ENCODE data around the gene NOX5.

The NOX5 gene

DNA sequence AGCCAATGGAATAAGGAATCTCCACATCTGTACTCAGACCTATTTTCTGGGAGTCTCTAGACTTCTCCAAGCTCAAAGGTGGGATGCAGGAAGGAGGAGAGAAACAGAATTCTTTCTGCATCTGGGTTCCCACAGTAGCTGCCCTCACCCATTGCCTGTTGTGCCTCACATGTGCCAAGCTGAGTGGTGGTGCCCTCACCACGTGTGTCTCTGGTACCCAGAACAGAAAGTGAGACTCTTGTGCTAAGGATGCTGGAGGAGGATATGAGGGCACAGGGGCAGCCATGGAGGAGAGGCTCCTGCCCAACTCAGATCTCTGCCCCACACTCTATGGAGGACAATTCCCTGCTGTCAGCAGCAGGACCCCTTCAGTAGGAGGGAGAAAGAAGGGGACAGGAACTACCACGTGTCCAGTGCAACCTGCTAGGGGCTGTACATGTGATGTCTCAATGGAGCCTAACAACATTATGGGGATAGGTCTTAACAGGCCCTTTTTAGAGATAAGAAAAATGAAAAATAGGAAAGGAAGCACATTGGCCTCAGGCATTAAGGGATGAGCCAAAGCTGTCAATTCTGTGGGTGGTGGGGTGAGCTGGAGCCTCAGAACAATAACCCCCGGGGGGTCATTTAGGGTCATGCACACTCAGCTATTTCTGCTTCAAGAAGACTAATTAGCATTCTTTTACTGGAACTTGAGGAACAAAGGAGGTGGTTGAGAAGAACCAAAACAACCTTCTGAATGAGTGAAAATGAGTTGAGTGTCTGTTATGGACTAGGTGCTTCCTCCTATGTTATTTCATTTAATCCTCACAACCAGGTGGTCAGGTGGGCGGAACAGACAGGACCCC, 16.3 kb upstream of the NOX5 start:
- ChIA-PET CTCF (no interaction called here), POLR2A (no interaction called here)
- TF ChIP-seq ELF4 (IDR thresholded peaks at IDR 0.05) (no peak), HDGF (IDR thresholded peaks at IDR 0.05; ENCODE audit: borderline replicate concordance) (no peak), SUZ12 (IDR thresholded peaks at IDR 0.05) (no peak), ZNF384 (IDR thresholded peaks at IDR 0.05) (no peak), CTBP1 (IDR thresholded peaks at IDR 0.05; ENCODE audit: borderline replicate concordance) (no peak), SP1 (IDR thresholded peaks at IDR 0.05) (no peak), FOXA1 (IDR thresholded peaks at IDR 0.05) (no peak), FOXM1 (IDR thresholded peaks at IDR 0.05; ENCODE audit: borderline replicate concordance) (no peak), ARNT (IDR thresholded peaks at IDR 0.05) (no peak), FOXK2 (IDR thresholded peaks at IDR 0.05) (no peak), L3MBTL2 (conservative IDR thresholded peaks at IDR 0.05) (no peak), NFRKB (IDR thresholded peaks at IDR 0.05) (no peak), TARDBP (IDR thresholded peaks at IDR 0.05) (no peak), LEF1 (IDR thresholded peaks at IDR 0.05; ENCODE audit: borderline replicate concordance) (no peak), BHLHE40 (IDR thresholded peaks at IDR 0.05; ENCODE audit: borderline replicate concordance) (no peak)
- TF ChIP-seq, protein P1, sequence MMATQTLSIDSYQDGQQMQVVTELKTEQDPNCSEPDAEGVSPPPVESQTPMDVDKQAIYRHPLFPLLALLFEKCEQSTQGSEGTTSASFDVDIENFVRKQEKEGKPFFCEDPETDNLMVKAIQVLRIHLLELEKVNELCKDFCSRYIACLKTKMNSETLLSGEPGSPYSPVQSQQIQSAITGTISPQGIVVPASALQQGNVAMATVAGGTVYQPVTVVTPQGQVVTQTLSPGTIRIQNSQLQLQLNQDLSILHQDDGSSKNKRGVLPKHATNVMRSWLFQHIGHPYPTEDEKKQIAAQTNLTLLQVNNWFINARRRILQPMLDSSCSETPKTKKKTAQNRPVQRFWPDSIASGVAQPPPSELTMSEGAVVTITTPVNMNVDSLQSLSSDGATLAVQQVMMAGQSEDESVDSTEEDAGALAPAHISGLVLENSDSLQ (IDR thresholded peaks at IDR 0.05): no peak
- no peak for DNase-seq (ENCODE audit: extremely low spot score)

DNA sequence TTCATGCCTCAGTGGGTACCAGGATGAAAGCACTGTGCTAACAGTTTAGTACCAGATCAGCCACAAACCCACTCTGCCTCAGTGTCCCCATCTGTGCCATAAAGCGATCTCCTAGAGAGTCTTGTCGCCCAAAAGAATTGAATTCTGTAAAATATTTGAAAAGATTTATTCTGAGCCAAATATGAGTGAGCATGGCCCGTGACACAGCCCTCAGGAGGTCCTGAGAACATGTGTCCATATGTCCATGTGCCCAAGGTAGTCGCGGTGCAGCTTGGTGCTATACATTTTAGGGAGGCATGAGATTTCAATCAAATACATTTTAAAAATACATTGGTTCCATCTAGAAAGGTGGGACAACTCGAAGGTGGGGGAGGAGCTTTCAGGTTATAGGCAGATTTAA, 15.4 kb upstream of the NOX5 start:
- CTCF ChIA-PET: no interaction called here
- no peak for DNase-seq (ENCODE audit: extremely low spot score)
- POLR2A ChIA-PET: no interaction called here
- TF ChIP-seq NFRKB (IDR thresholded peaks at IDR 0.05) (no peak), BHLHE40 (IDR thresholded peaks at IDR 0.05; ENCODE audit: borderline replicate concordance) (no peak), FOXA1 (IDR thresholded peaks at IDR 0.05) (no peak), FOXK2 (IDR thresholded peaks at IDR 0.05) (no peak), TARDBP (IDR thresholded peaks at IDR 0.05) (no peak), ELF4 (IDR thresholded peaks at IDR 0.05) (no peak), SP1 (IDR thresholded peaks at IDR 0.05) (no peak), ZNF384 (IDR thresholded peaks at IDR 0.05) (no peak), L3MBTL2 (conservative IDR thresholded peaks at IDR 0.05) (no peak), LEF1 (IDR thresholded peaks at IDR 0.05; ENCODE audit: borderline replicate concordance) (no peak), ARNT (IDR thresholded peaks at IDR 0.05) (no peak), FOXM1 (IDR thresholded peaks at IDR 0.05; ENCODE audit: borderline replicate concordance) (no peak), HDGF (IDR thresholded peaks at IDR 0.05; ENCODE audit: borderline replicate concordance) (no peak)
- TF ChIP-seq, protein P1 (IDR thresholded peaks at IDR 0.05): no peak

DNA sequence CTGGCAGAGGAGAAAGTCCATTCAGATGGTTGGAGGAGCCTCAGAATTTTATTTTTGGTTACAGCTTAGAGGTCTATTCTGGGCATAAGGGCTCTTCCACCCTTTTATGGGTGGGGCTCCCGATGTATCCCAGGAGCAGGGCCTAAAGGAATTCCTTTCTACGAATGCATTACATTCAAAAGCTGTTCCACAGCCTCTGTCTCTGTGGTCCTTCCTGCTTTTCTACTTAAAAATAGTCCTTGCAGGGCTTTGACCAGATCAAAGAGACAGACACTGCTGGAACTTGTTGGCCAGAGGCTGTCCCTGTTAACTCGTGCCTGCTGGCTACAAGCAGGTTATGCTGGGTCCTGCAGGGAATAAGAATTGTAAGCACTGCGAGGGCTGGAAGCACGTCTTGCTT, 14.4 kb upstream of the NOX5 start:
- POLR2A ChIA-PET: no interaction called here

DNA sequence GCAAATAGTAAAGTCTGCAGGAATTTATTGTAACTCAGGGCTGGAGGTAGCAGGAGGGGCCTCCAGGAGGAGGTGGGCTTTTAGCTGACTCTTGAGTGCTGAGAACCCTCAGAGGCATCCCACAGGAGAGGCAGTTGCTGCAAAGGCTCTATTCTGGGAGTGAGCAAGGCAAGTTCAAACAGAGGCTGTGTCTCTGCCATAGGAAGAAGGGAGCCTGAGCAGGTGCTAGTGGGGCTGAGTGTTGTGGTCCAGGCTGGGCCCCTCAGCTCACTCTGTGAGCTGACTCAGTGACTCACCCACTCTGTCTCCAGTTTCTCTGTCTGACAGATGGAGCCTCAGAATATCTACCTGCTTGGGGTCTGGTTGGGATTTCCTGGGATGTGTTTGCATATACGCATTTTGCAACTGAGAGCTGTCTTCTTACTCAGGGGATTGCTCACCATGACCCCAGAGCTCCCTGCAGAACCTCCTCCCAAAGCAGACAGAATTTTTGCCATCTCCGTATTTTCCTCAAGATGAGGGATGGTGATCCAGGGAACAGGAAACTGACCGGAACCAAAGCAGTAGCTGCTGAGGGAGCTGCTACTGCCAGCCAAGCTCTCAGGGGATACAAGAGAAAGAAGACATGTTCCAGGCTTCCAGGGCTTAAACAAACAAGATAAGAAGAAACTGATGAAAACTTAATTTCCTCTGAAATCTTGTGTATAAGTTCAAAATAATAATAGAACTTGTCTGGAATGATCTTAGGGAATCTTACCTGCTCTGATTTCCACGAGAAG, 13.6 kb upstream of the NOX5 start:
- TF ChIP-seq TARDBP (IDR thresholded peaks at IDR 0.05): no peak
- TF ChIP-seq ARNT (IDR thresholded peaks at IDR 0.05): no peak
- TF ChIP-seq SUZ12 (IDR thresholded peaks at IDR 0.05): no peak
- no peak for TF ChIP-seq BHLHE40 (IDR thresholded peaks at IDR 0.05; ENCODE audit: borderline replicate concordance)
- TF ChIP-seq ELF4 (IDR thresholded peaks at IDR 0.05): no peak
- no peak for TF ChIP-seq FOXK2 (IDR thresholded peaks at IDR 0.05)
- TF ChIP-seq FOXM1 (IDR thresholded peaks at IDR 0.05; ENCODE audit: borderline replicate concordance): no peak
- TF ChIP-seq, protein P1 (IDR thresholded peaks at IDR 0.05): no peak
- TF ChIP-seq HDGF (IDR thresholded peaks at IDR 0.05; ENCODE audit: borderline replicate concordance): no peak
- no peak for TF ChIP-seq ZNF384 (IDR thresholded peaks at IDR 0.05)
- TF ChIP-seq SP1 (IDR thresholded peaks at IDR 0.05): no peak
- no peak for TF ChIP-seq L3MBTL2 (conservative IDR thresholded peaks at IDR 0.05)
- no peak for TF ChIP-seq CTBP1 (IDR thresholded peaks at IDR 0.05; ENCODE audit: borderline replicate concordance)
- TF ChIP-seq LEF1 (IDR thresholded peaks at IDR 0.05; ENCODE audit: borderline replicate concordance): no peak
- no peak for TF ChIP-seq FOXA1 (IDR thresholded peaks at IDR 0.05)
- ChIA-PET CTCF (interaction anchor here (1.7 kb wide), 1 partner anchor 9 kb away, joined by 3 read pairs; no protein-coding TSS in a partner anchor), POLR2A (interaction anchor here (1.2 kb wide), 1 partner anchor 9 kb away, joined by 4 read pairs; no protein-coding TSS in a partner anchor)
- DNase-seq (ENCODE audit: extremely low spot score): no peak

More for the DNA sequence above, 14.4 kb upstream of the NOX5 start:
- CTCF ChIA-PET: interaction anchor here (0.7 kb wide), 1 partner anchor 349 kb away, joined by 3 read pairs; no protein-coding TSS in a partner anchor
- DNase-seq (ENCODE audit: extremely low spot score): no peak
- TF ChIP-seq ARNT (IDR thresholded peaks at IDR 0.05) (no peak), FOXK2 (IDR thresholded peaks at IDR 0.05) (no peak), CTBP1 (IDR thresholded peaks at IDR 0.05; ENCODE audit: borderline replicate concordance) (no peak), FOXA1 (IDR thresholded peaks at IDR 0.05) (no peak), BHLHE40 (IDR thresholded peaks at IDR 0.05; ENCODE audit: borderline replicate concordance) (no peak), ELF4 (IDR thresholded peaks at IDR 0.05) (no peak), ZNF384 (IDR thresholded peaks at IDR 0.05) (no peak), SUZ12 (IDR thresholded peaks at IDR 0.05) (no peak), TARDBP (IDR thresholded peaks at IDR 0.05) (no peak), SP1 (IDR thresholded peaks at IDR 0.05) (no peak), L3MBTL2 (conservative IDR thresholded peaks at IDR 0.05) (no peak), HDGF (IDR thresholded peaks at IDR 0.05; ENCODE audit: borderline replicate concordance) (no peak), FOXM1 (IDR thresholded peaks at IDR 0.05; ENCODE audit: borderline replicate concordance) (no peak), NFRKB (IDR thresholded peaks at IDR 0.05) (no peak)
- TF ChIP-seq, protein P1 (IDR thresholded peaks at IDR 0.05): no peak

Data from HEK293T (cell line).